Measurements from ENCODE around the gene PERP.
A peak's percentile ranks its signal among the peaks of the same experiment; 100 is the strongest.
"Not testable (repeated sequence)": the region's sequence is repeated elsewhere in the genome, so short reads cannot be mapped to it uniquely, and the experiment has no call there.

Gene PERP

GRCh38 chr6:138086573-138087196 is 20.5 kb downstream of the PERP start:
- no peak for TF ChIP-seq CTCF (IDR thresholded peaks at IDR 0.05; ENCODE audit: insufficient read depth, low read depth, low read length, missing control alignments)
- H3K4me3 ChIP-seq (ENCODE audit: low read length), result no peak overlapping the region
- peak; percentile 95 for DNase-seq (ENCODE audit: low read depth)

DNA sequence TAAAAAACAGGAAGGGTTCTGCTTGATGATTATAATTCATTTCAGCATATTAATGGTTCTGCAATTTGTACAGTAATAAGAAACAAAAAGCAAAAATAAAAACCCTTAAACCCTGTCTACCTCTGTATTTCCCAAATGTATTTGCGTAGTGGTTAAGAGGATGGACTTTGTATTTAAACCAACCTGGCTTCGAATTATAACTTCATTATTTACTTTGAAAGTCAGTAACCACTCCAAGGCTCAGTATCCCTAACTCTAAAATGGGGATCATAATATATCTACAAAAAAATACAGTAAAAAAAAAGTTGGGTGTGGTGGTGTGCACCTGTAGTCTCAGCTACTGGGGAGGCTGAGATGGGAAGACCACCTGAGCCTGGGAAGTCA is 21.4 kb downstream of the PERP start:
- H3K4me3 ChIP-seq (ENCODE audit: low read length), result no peak overlapping the region
- TF ChIP-seq CTCF (IDR thresholded peaks at IDR 0.05; ENCODE audit: insufficient read depth, low read depth, low read length, missing control alignments), result no peak
- no peak for DNase-seq (ENCODE audit: low read depth)

DNA sequence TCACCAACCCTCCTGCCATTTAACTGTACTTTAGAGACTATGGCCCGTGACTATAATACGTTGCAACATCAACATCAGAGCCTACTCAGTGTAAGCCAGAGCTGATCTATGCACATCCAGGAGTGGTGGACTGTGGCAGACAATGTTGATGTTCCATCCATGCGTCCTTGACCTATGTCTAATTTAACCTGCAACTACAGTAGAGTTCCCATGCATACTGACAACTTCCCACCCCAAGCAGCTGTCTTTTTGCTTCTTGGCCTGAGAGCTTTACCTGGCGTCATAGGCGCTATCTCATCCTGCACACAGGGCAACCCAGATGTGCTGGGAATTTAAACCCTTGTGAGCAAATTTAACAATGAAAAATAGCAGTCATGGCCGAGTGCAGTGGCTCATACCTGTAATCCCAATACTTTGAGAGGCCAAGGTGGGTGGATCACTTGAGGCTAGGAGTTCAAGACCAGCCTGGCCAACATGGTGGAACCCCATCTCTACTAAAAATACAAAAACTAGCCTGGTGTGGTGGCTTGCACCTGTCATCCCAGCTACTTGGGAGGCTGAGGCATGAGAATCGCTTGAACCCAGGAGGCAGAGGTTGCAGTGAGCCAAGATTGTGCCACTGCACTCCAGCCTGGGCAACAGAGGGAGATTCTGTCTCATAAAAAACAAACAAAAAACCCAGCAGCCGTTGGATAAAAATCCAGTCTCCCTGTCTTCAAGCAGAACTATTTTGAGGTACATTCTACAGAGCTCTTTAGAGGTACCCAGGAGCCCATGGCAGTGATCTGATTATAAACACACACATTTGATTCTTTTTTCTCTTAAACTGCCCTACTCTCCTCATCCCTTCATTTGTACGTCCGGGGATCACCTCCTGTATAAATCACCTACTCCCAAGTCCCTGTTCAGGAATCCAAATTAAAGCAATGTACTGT is 22.0 kb downstream of the PERP start:
- no peak overlapping the region for H3K4me3 ChIP-seq (ENCODE audit: low read length)
- TF ChIP-seq CTCF (IDR thresholded peaks at IDR 0.05; ENCODE audit: insufficient read depth, low read depth, low read length, missing control alignments), result no peak
- no peak for DNase-seq (ENCODE audit: low read depth)

DNA sequence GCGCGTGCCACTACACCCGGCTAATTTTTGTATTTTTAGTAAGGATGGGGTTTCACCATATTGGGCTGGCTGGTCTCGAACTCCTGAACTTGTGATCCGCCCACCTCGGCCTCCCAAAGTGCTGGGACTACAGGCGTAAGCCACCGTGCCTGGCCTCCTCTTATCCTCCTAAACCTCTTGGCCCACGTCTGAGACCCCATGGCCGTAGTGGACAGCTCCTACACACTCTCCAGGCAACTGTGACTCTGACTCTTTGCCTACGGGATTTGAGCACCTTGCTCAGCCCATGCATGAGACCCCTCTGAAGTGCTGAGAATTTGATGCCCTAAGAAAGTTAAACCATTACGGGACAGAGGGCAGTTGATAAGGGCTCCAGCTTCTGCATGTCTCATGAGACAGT is 25.0 kb downstream of the PERP start:
- no peak for DNase-seq (ENCODE audit: low read depth)
- H3K4me3 ChIP-seq (ENCODE audit: low read length), result no peak overlapping the region
- TF ChIP-seq CTCF (IDR thresholded peaks at IDR 0.05; ENCODE audit: insufficient read depth, low read depth, low read length, missing control alignments), result no peak

DNA sequence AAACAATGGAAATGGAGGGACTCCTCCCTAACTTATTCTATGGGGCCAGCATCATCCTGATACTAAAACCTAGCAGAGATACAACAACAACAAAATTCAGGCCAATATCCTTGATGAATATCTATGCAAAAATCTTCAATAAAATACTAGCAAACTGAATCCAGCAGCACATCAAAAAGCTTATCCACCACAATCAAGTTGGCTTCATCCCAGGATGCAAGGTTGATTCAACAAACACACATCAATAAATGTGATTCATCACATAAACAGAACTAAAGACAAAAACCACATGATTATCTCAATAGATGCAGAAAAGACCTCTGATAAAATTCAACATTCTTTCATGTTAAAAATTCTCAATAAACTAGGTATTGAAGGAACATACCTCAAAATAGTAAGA is 27.7 kb downstream of the PERP start:
- H3K4me3 ChIP-seq (ENCODE audit: low read length); DNase-seq (ENCODE audit: low read depth): not testable (repeated sequence)

DNA sequence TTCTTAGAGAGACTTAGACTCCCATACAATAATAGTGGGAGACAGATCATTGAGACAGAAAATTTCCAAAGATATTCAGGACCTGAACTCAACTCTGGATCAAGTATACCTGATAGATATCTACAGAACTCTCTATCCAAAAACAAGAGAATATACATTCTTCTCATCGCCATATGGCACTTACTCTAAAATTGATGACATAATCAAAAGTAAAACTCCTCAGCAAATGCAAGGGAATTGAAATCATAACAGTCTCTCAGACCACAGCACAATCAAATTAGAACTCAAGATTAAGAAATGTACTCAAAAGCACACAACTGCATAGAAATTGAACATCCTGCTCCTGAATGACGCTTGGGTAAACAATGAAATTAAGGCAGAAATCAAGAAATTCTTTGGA is 28.7 kb downstream of the PERP start:
- DNase-seq (ENCODE audit: low read depth), result no peak
- H3K4me3 ChIP-seq (ENCODE audit: low read length), result no peak overlapping the region
- no peak for TF ChIP-seq CTCF (IDR thresholded peaks at IDR 0.05; ENCODE audit: insufficient read depth, low read depth, low read length, missing control alignments)

DNA sequence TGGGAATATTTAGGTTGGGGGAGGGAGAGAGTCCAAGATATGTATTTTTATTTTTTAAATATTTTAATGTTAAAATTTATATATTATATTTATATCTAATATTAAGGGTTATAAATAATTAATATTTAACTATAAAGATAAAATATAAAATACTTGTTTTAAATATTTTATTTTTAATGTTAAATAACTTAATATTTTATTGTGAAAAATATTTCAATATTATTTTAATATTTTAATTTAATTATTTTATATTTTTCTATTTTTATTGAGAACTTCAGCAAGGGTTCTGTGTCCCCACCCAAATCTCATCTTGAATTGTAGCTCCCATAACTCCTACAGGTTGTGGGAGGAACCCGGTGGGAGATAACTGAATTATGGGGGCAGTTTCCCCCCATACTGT is 34.0 kb downstream of the PERP start:
- DNase-seq (ENCODE audit: low read depth), result no peak
- TF ChIP-seq CTCF (IDR thresholded peaks at IDR 0.05; ENCODE audit: insufficient read depth, low read depth, low read length, missing control alignments), result no peak
- no peak overlapping the region for H3K4me3 ChIP-seq (ENCODE audit: low read length)
